Neural progenitor cell (in vitro differentiated cells): ENCODE measurements around the gene PLEKHM1. TPM values are rescaled to one million over a fixed set of nuclear protein-coding genes. Genes with fewer than 3 reads are reported as not detected.

Source experiments
- DNase-seq: peaks from one replicate; pipeline ENCODE4 v3.0.0-alpha.2; 2016; ENCODE audit warnings: low spot score
- H2AFZ ChIP-seq: fragments of 200-600 bp; sonication (generic); replicated peaks from 2 replicates; pipeline ENCODE4 v1.6.1; 2016; ENCODE audit warnings: antibody characterized with exemption
- H3F3A ChIP-seq: fragments of 200-600 bp; sonication (generic); 2 replicates; pipeline ENCODE4 v1.6.1; 2016; ENCODE audit warnings: antibody characterized with exemption, low read depth
- H3K27ac ChIP-seq: fragments of 200-600 bp; sonication (generic); 2 replicates; pipeline ENCODE4 v1.5.1; 2016; ENCODE audit warnings: mild to moderate bottlenecking
- H3K27me3 ChIP-seq: fragments of 200-600 bp; sonication (generic); 2 replicates; pipeline ENCODE4 v1.6.1; 2016; ENCODE audit warnings: mild to moderate bottlenecking, moderate library complexity
- H3K36me3 ChIP-seq: fragments of 200-600 bp; sonication (generic); 2 replicates; pipeline ENCODE4 v1.5.1; 2016
- H3K4me1 ChIP-seq: fragments of 200-600 bp; sonication (generic); 2 replicates; pipeline ENCODE4 v1.6.1; 2016; ENCODE audit warnings: mixed run types
- H3K4me2 ChIP-seq: fragments of 200-600 bp; sonication (generic); 2 replicates; pipeline ENCODE4 v1.6.1; 2016
- H3K4me3 ChIP-seq: fragments of 200-600 bp; sonication (generic); 2 replicates; pipeline ENCODE4 v1.5.1; 2016
- H3K79me2 ChIP-seq: fragments of 200-600 bp; sonication (generic); 2 replicates; pipeline ENCODE4 v1.6.1; 2016; ENCODE audit warnings: low read depth
- H3K9ac ChIP-seq: fragments of 200-600 bp; sonication (generic); 2 replicates; pipeline ENCODE4 v1.6.1; 2016
- H3K9me3 ChIP-seq: fragments of 200-600 bp; sonication (generic); 2 replicates; pipeline ENCODE4 v1.5.1; 2016; ENCODE audit warnings: low read depth
- H4K20me1 ChIP-seq: fragments of 200-600 bp; sonication (generic); 2 replicates; pipeline ENCODE4 v1.6.1; 2016; ENCODE audit warnings: low read depth
- H3K27ac Mint-ChIP-seq: 3 replicates; pipeline ENCODE4 v1.8.0; 2021; ENCODE audit warnings: mixed read lengths
- H3K27me3 Mint-ChIP-seq: 2 replicates; pipeline ENCODE4 v1.8.0; 2022; ENCODE audit warnings: low read depth, mild to moderate bottlenecking, inconsistent platforms, moderate library complexity, mixed read lengths; ENCODE audit not compliant: insufficient read depth
- H3K36me3 Mint-ChIP-seq: 3 replicates; pipeline ENCODE4 v1.8.0; 2021; ENCODE audit warnings: mixed read lengths
- H3K4me1 Mint-ChIP-seq: 3 replicates; pipeline ENCODE4 v1.8.0; 2021; ENCODE audit warnings: mixed read lengths
- H3K4me3 Mint-ChIP-seq: 3 replicates; pipeline ENCODE4 v1.8.0; 2021; ENCODE audit warnings: mild to moderate bottlenecking, moderate library complexity, mixed read lengths
- H3K9me3 Mint-ChIP-seq: 3 replicates; pipeline ENCODE4 v1.8.0; 2020; ENCODE audit warnings: mixed read lengths
- CTCF ChIP-seq: fragments of 200-600 bp; sonication (generic); IDR thresholded peaks from 2 replicates; pipeline ENCODE4 v1.5.1; 2017; ENCODE audit warnings: antibody characterized with exemption, mild to moderate bottlenecking
- EZH2 ChIP-seq: fragments of 200-600 bp; sonication (generic); IDR thresholded peaks from 2 replicates; pipeline ENCODE4 v1.6.1; 2017; ENCODE audit warnings: antibody characterized with exemption, mild to moderate bottlenecking, moderate library complexity
- EZH2phosphoT487 ChIP-seq: fragments of 200-600 bp; sonication (generic); IDR thresholded peaks from 2 replicates; pipeline ENCODE4 v1.6.1; 2017; ENCODE audit warnings: antibody characterized with exemption
- total RNA-seq: library from RNA; depleted of rRNA; stranded (reverse); fragments of >200 nt; gene quantifications from 2 replicates; pipeline ENCODE4 v1.2.3, GENCODE V29; 2015; ENCODE audit warnings: low replicate concordance

PLEKHM1 gene
- total RNA-seq, 1 donor from 2014 or later: 7.0 TPM

GRCh38 chr17:45436625-45437464 is 53.7 kb downstream of the PLEKHM1 start:
- H3K36me3 ChIP-seq: no peaks in the 10 kb centered on the region
- Mint-ChIP-seq H3K36me3 (no peaks in the 10 kb centered on the region), H3K4me1 (no peaks in the 10 kb centered on the region), H3K4me3 (no peak overlapping the region), H3K27ac (no peak overlapping the region), H3K27me3 (peaks cover 17% of the 10 kb centered on the region), H3K9me3 (no peaks in the 10 kb centered on the region)
- TF ChIP-seq EZH2 (no peak), CTCF (no peak), EZH2phosphoT487 (no peak)
- H3K79me2 ChIP-seq: no peaks in the 10 kb centered on the region
- H3K4me3 ChIP-seq: no peak overlapping the region
- H3K4me2 ChIP-seq: no peak overlapping the region
- H3K27me3 ChIP-seq: peaks cover 28% of the 10 kb centered on the region
- H3K4me1 ChIP-seq: peaks cover 6% of the 10 kb centered on the region
- no peak overlapping the region for H3K27ac ChIP-seq
- H3F3A ChIP-seq: peaks cover 3% of the 10 kb centered on the region
- H4K20me1 ChIP-seq: peaks cover 6% of the 10 kb centered on the region
- no peaks in the 10 kb centered on the region for H3K9me3 ChIP-seq
- no peak overlapping the region for H2AFZ ChIP-seq
- no peak for DNase-seq
- H3K9ac ChIP-seq: no peak overlapping the region

DNA sequence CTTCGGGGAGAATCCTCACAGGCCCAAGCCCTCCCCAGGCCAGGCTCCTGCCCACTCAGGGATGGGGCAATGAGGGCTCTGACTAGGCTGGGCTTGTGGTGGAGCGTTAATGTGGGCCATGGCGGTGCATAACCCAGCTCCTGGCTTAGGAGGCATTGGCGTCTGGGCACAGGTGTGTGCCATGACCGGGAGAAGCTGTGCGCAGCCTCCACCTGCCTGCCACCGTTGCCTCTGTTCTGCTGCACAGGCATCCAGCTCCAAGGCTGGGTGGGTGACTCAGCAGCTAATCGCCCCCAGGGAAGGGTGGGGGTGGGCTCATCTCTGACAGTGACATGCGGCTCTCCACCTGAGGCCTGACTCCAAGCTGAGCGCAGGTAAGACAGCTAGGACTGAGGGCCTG is 54.4 kb downstream of the PLEKHM1 start:
- Histone ChIP-seq H3K9me3 (no peaks in the 10 kb centered on the region), H3F3A (peaks cover 3% of the 10 kb centered on the region), H3K9ac (no peak overlapping the region), H3K79me2 (no peaks in the 10 kb centered on the region), H2AFZ (no peak overlapping the region), H3K4me1 (peaks cover 6% of the 10 kb centered on the region), H4K20me1 (peaks cover 11% of the 10 kb centered on the region), H3K36me3 (no peaks in the 10 kb centered on the region), H3K4me3 (no peak overlapping the region), H3K27me3 (peaks cover 35% of the 10 kb centered on the region), H3K4me2 (no peak overlapping the region), H3K27ac (no peak overlapping the region)
- Mint-ChIP-seq H3K4me3 (no peak overlapping the region), H3K27me3 (peaks cover 21% of the 10 kb centered on the region), H3K27ac (no peak overlapping the region), H3K9me3 (no peaks in the 10 kb centered on the region), H3K4me1 (no peaks in the 10 kb centered on the region), H3K36me3 (no peaks in the 10 kb centered on the region)
- no peak for DNase-seq
- TF ChIP-seq CTCF (no peak), EZH2 (no peak), EZH2phosphoT487 (no peak)

- Mint-ChIP-seq H3K4me1 (peaks cover 4% of the 10 kb centered on the region), H3K27ac (no peak overlapping the region), H3K4me3 (no peak overlapping the region), H3K36me3 (no peaks in the 10 kb centered on the region), H3K9me3 (no peaks in the 10 kb centered on the region), H3K27me3 (peaks cover 28% of the 10 kb centered on the region)
- Histone ChIP-seq H3K9ac (no peak overlapping the region), H3K27ac (no peak overlapping the region), H3K27me3 (peaks cover 42% of the 10 kb centered on the region), H3K9me3 (no peaks in the 10 kb centered on the region), H3K36me3 (no peaks in the 10 kb centered on the region), H3K79me2 (no peaks in the 10 kb centered on the region), H4K20me1 (peaks cover 16% of the 10 kb centered on the region), H3K4me2 (no peak overlapping the region), H2AFZ (no peak overlapping the region), H3K4me1 (peaks cover 6% of the 10 kb centered on the region), H3F3A (peaks cover 6% of the 10 kb centered on the region), H3K4me3 (no peak overlapping the region)
- no peak for TF ChIP-seq CTCF
- DNase-seq: no peak
Observed at GRCh38 chr17:45435481-45435880, 55.0 kb downstream of the PLEKHM1 start.
